ENCODE data around the gene KRTAP12-2.

Gene KRTAP12-2

GRCh38 chr21:44666401-44667320, at the start of gene KRTAP12-2:
KRTAP12-2 (minus strand) TSS chr21:44666927; CDS start chr21:44666886, 41 bp downstream.
- no peak for DNase-seq (ENCODE audit: low read depth in 3 of 3)

GRCh38 chr21:44714905-44715304, 48.2 kb upstream of the KRTAP12-2 start:
- DNase-seq (ENCODE audit: low read depth in 3 of 3) = no peak

GRCh38 chr21:44713846-44714245, 47.1 kb upstream of the KRTAP12-2 start:
- DNase-seq (ENCODE audit: low read depth in 3 of 3) = no peak

- DNase-seq (ENCODE audit: low read depth in 3 of 3) = no peak
Observed at GRCh38 chr21:44713130-44713529, 46.4 kb upstream of the KRTAP12-2 start.

GRCh38 chr21:44712203-44713028, 45.7 kb upstream of the KRTAP12-2 start:
- no peak for DNase-seq (ENCODE audit: low read depth in 3 of 3)

- DNase-seq (ENCODE audit: low read depth in 3 of 3) = no peak
Observed at GRCh38 chr21:44711327-44712202, 44.8 kb upstream of the KRTAP12-2 start, which contains the start of gene TSPEAR. TSPEAR (minus strand) TSS chr21:44711572; CDS start chr21:44711514, 58 bp downstream.

- DNase-seq (ENCODE audit: low read depth in 3 of 3) = no peak
Observed at GRCh38 chr21:44710756-44711326, 44.1 kb upstream of the KRTAP12-2 start.

GRCh38 chr21:44710294-44710665, 43.6 kb upstream of the KRTAP12-2 start:
- DNase-seq (ENCODE audit: low read depth in 3 of 3) = no peak

- no peak for DNase-seq (ENCODE audit: low read depth in 3 of 3)
Observed at GRCh38 chr21:44709426-44710293, 42.9 kb upstream of the KRTAP12-2 start.

- no peak for DNase-seq (ENCODE audit: low read depth in 3 of 3)
Observed at GRCh38 chr21:44708866-44709425, 42.2 kb upstream of the KRTAP12-2 start.

GRCh38 chr21:44708213-44708865, 41.6 kb upstream of the KRTAP12-2 start:
- no peak for DNase-seq (ENCODE audit: low read depth in 3 of 3)

GRCh38 chr21:44706706-44707581, 40.2 kb upstream of the KRTAP12-2 start:
- DNase-seq (ENCODE audit: low read depth in 3 of 3) = no peak

GRCh38 chr21:44706026-44706705, 39.4 kb upstream of the KRTAP12-2 start:
- no peak for DNase-seq (ENCODE audit: low read depth in 3 of 3)

GRCh38 chr21:44704636-44705001, 37.9 kb upstream of the KRTAP12-2 start:
- no peak for DNase-seq (ENCODE audit: low read depth in 3 of 3)

GRCh38 chr21:44703731-44704635, 37.3 kb upstream of the KRTAP12-2 start:
- DNase-seq (ENCODE audit: low read depth in 3 of 3) = no peak

- no peak for DNase-seq (ENCODE audit: low read depth in 3 of 3)
Observed at GRCh38 chr21:44702973-44703730, 36.4 kb upstream of the KRTAP12-2 start.

All from stimulated activated CD4-positive, alpha-beta T cell treated with anti-CD3 and anti-CD28 coated beads, TNF-alpha, amount 100 ng/mL, for 48 hours (primary cell).